UCSD-AML1 (cell line): ENCODE measurements around the gene ZNF70.

Source experiments
- DNase-seq: peaks from one replicate; lab custom pipeline; 2025; ENCODE audit not compliant: unreplicated experiment; lab: John Stamatoyannopoulos, UW

ZNF70 gene

GRCh38 chr22:23750714-23751440 lies at the start of gene ZNF70:
ZNF70 (minus strand) TSS chr22:23751112; CDS start chr22:23745140, 5,972 bp downstream.
- DNase-seq: peak; percentile 87

DNA sequence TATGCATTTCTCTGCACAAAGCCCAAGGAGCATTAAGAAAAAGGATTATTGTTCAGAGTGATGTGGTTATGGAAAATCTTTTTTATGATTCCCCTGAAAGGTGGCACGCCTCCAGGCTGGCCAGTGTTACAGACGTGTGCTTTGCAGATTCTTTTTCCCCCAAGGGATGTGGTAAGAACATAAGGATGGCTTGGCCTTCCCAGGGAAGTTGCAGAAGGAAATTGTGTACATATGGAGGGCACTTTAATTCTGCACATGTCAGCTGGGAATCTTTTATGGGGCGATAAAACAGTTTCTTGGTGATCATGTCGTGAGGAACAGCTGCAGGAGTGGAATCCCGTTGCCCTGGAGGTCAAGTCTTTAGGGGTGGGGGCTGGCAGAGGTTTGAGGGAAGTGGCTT lies 45.5 kb upstream of the ZNF70 start:
- DNase-seq: no peak

GRCh38 chr22:23793326-23793725 lies 42.4 kb upstream of the ZNF70 start:
- DNase-seq: no peak

DNA sequence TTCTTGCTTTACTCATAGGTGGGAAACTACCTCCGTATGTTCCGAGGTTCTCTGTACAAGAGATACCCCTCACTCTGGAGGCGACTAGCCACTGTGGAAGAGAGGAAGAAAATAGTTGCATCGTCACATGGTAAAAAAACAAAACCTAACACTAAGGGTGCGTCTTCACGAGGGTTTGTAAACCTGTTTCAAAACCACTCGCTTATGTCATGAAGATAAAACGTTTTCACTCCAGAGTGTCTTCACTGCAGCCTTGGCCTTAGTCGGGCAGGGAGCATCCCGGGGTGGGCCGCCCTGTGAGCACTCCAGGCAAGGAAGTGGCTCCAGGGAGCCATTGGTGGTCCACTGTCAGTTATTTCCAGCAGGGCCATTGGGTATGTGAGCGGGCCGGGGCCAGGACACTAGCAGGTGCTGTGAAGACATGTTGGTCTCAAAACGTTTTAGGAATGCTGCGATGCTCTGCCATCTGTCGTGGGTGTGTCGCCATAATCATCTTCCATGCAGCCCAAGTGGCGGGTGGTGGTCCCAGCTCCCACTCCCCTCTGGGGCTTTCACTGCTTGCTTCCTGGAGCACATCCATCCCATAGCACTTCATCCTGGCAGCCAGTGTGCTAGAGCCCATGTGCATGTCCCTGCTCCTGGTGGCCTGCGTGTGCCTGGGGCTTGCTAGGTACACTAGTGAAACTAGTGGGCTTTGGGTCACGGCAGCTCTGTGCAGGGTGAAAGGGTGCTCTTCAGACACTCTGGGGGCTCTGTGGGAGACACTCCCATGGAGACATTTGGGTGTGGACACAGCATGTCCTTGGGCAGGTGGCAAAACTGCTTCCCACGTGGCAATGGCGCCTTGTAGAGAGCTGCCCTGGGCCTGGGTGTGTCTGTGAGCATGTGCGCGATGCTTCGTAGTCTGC lies 41.1 kb upstream of the ZNF70 start:
- DNase-seq: no peak

GRCh38 chr22:23790819-23791737 lies 40.2 kb upstream of the ZNF70 start:
- no peak for DNase-seq

DNA sequence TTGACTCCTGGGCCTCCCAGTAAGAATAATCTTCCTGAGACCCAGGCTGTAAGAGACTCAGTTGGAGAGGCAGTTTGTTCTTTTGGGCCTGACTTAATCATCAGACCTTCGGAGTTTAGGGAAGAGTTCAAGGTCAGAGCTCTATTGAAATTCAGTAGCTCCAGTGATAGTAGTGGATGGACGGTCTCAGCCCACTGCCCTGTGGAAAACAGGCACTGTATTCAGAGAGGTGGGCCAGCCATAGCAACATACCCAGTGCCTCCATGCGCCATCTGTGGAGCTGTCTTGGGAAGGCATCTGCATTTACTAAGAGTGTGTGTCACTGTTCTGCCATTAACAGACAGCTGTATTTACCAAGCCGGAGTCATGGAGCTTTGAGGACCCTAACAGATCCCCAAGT lies 38.7 kb upstream of the ZNF70 start:
- DNase-seq: no peak

GRCh38 chr22:23789121-23789520 lies 38.2 kb upstream of the ZNF70 start:
- no peak for DNase-seq

DNA sequence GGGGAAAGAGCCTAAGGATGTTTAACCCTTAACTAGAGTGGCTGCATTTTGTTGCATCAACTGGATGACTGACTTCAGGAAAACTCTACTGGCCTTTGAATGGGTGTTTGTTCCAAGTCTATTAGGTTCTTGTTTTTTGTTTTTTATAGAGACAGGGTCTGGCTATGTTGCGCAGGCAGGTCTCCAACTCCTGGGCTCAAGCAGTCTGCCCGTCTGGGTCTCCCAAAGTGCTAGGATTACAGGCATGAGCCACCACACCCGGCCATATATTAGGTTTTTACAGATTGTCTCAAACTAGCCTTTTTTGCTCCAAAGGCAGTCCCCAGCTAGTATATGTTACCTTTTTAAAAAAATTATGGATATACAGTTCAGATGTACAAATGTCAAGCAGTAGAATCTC lies 37.0 kb upstream of the ZNF70 start:
- DNase-seq: no peak

DNA sequence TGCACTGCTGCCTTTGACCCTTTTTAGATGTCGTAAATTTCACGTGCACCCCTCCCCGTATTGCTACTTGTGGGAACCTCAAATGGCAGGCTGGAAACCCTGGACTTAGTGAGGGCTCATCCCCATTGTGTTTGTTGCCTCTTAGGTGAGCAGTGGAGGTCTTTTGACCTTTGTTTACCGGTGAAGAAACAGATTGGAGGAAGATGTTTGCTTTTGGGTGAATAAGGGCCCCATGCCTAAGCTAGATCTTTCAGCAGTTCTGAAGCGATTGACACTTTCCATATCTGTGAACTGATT lies 36.6 kb upstream of the ZNF70 start:
- DNase-seq: no peak

GRCh38 chr22:23786752-23787599 lies 36.1 kb upstream of the ZNF70 start, which contains the start of gene SMARCB1:
SMARCB1 (plus strand) TSS chr22:23786966; CDS start chr22:23787170, 204 bp downstream.
- peak; percentile 90 for DNase-seq

DNA sequence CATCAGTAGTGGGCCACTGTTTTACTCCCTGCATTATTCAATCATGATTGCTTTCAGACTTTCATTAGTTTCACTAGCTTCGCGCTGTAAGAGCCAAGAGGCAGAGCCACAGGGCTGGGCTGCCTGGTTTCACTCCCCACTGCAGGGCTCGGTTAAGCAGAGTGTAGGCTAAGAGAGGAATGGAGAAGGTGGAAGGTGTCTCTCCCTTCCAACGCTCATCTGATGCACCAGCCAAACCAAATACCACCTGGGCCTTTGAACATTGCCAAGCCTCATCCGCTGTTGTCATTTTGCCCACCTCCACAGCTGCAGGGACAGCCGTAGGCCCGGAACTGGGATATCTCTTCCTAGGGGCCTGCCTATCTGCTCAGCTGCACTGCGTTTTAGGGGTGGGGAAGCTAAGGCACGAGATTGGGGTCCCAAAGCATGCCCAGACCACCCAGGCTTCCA lies 35.4 kb upstream of the ZNF70 start:
- no peak for DNase-seq

GRCh38 chr22:23784215-23784732 lies 33.4 kb upstream of the ZNF70 start:
- peak; percentile 57 for DNase-seq

DNA sequence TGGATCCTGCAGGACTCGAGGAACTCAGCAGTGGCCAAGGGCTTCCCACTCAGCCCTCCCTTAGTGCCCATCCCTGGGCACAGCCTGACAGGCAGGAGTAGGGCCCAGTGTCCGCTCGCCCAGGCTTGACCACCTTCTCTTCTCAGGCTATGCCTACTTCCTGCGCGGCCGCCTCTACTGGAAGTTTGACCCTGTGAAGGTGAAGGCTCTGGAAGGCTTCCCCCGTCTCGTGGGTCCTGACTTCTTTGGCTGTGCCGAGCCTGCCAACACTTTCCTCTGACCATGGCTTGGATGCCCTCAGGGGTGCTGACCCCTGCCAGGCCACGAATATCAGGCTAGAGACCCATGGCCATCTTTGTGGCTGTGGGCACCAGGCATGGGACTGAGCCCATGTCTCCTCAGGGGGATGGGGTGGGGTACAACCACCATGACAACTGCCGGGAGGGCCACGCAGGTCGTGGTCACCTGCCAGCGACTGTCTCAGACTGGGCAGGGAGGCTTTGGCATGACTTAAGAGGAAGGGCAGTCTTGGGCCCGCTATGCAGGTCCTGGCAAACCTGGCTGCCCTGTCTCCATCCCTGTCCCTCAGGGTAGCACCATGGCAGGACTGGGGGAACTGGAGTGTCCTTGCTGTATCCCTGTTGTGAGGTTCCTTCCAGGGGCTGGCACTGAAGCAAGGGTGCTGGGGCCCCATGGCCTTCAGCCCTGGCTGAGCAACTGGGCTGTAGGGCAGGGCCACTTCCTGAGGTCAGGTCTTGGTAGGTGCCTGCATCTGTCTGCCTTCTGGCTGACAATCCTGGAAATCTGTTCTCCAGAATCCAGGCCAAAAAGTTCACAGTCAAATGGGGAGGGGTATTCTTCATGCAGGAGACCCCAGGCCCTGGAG lies 32.6 kb upstream of the ZNF70 start:
- DNase-seq: no peak

DNA sequence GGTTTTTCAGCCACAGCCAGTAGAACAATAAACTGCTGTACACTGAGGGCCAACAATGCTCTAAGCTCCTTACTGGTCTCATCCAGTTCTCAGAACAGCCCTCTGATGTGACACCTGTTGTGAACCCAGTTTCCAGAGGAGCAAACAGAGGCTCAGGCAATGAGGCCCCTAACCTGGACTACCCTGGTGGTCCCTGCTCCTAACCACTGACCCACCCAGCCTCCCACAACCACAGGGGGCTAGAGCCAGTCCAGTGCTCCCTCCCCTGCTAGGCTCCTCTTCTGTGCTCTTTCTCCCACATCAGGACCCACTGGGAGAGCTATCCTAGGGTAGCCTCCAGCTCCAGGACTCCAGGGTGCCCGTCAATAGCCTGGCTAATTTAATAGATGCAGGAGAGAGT lies 31.8 kb upstream of the ZNF70 start:
- DNase-seq: no peak

GRCh38 chr22:23782252-23782651 lies 31.3 kb upstream of the ZNF70 start:
- no peak for DNase-seq

GRCh38 chr22:23781511-23782183 lies 30.7 kb upstream of the ZNF70 start:
- DNase-seq: no peak

DNA sequence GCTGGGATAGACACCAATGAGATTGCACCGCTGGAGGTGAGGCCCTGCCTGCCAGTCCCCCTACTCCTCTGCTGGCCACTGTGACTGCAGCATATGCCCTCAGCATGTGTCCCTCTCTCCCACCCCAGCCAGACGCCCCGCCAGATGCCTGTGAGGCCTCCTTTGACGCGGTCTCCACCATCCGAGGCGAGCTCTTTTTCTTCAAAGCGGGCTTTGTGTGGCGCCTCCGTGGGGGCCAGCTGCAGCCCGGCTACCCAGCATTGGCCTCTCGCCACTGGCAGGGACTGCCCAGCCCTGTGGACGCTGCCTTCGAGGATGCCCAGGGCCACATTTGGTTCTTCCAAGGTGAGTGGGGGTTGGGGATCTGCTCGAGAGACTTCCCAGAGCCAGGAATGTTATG lies 30.2 kb upstream of the ZNF70 start:
- no peak for DNase-seq

- DNase-seq: no peak
Measured at GRCh38 chr22:23780146-23780748, 29.3 kb upstream of the ZNF70 start.
